DMS53 (cell line): ENCODE measurements around the gene HBE1.
"Not testable (repeated sequence)": the region's sequence is repeated elsewhere in the genome, so short reads cannot be mapped to it uniquely, and the experiment has no call there.

Experiments used
- DNase-seq: peaks from one replicate; lab custom pipeline; 2025; lab: John Stamatoyannopoulos, UW

HBE1 gene

DNA sequence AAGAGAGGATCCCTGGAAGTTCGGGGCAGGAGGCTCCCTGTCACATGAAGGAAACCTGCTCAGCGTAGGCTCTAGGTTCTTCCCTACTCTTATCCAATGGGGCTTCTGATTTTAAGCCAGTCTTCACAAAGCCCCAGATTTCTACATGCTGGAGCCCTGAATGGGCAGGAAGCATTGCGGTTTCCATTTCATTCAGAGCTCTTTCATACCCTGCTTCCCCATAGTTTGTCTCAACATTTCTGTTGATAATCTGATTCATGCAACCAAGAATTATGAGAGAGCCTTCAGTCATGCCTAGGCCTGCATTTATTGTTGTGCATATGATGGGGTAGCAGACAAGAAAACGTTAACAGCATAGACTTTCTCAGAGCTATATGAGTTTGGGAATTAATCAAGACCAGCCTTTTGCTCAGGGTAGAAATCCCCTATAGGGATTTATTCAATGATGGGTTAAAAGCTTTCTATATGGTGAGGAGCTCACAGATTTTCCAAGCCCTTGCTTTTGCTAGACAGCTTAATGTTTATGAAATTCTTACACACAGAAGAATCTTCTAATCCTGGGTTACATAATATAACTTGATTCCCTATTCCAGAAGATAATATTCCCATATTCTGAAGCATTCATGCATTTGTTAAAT lies 16.1 kb upstream of the HBE1 start:
- DNase-seq: no peak

DNA sequence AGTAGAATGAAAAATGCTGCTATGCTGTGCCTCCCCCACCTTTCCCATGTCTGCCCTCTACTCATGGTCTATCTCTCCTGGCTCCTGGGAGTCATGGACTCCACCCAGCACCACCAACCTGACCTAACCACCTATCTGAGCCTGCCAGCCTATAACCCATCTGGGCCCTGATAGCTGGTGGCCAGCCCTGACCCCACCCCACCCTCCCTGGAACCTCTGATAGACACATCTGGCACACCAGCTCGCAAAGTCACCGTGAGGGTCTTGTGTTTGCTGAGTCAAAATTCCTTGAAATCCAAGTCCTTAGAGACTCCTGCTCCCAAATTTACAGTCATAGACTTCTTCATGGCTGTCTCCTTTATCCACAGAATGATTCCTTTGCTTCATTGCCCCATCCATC lies 14.9 kb upstream of the HBE1 start:
- DNase-seq: no peak

DNA sequence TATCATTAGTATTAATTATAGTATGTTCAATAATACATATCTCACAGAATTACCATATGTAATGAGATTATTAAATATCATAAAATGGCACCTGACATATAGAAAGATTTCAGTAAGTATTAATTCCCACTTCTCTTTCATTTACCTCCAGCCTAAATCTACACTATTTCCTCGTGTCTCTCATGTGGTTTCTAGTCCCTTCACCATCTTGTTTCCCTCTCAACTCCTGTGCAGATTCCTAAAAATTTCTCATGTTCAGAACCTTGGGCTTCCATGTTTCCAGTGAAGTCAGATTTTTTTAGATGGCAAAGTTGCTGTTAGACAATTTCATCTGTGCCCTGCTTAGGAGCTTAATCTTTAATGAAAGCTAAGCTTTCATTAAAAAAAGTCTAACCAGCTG lies 14.1 kb upstream of the HBE1 start:
- no peak for DNase-seq

DNA sequence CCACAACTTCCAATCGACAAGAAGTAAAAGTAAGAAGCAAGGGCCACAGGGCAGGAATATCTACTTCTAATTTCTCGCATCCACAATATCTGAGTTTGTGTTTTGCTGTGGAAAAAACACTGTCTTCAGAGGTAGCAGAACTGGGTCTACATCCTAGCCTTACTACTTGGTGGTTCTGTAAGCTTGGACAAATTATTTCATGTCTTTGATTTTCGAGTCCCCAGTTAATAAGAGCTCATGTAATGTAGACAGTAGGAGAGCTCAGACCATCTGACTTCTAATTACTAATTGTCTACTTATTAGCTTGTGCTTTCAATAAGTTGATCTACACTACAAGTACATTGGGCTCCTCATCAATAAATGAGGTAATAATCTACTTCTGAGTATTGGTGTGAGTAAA lies 13.3 kb upstream of the HBE1 start:
- DNase-seq: no peak

DNA sequence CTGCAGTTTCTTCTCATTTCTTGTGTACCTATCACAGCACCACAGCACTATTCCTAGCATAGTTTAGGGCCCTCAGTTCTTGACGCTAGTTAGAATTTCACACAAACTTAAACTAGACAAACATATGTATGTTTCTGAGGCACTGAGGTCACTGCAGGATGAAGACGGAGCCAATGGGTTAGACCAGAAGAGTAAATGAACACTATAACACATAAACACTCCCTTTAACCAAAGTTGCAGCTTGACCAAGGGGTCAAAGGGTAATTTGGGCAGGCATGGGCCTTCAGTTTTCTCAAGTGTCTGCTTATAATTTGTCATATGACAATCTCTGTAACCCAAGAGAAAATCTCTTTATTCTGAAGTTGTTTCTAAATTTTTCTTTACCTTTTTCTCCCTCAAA lies 12.9 kb upstream of the HBE1 start:
- DNase-seq: no peak

DNA sequence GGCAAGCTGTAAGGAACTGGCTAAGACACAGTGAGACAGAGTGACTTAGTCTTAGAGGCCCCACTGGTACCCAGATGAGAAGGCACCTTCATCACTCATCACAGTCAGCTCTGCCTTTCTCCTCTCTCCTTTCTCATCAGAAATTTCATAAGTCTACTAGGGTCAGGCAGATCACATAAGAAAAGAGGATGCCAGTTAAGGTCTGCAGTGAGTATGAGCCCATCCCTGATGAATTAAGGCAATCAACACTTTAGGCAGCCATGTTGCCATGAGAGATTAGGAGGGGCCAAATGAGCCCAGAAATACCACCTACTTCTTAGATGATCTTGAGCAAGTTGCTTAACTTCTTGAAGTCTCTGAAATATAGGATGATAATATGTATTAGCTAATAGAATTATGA lies 11.9 kb upstream of the HBE1 start:
- no peak for DNase-seq

DNA sequence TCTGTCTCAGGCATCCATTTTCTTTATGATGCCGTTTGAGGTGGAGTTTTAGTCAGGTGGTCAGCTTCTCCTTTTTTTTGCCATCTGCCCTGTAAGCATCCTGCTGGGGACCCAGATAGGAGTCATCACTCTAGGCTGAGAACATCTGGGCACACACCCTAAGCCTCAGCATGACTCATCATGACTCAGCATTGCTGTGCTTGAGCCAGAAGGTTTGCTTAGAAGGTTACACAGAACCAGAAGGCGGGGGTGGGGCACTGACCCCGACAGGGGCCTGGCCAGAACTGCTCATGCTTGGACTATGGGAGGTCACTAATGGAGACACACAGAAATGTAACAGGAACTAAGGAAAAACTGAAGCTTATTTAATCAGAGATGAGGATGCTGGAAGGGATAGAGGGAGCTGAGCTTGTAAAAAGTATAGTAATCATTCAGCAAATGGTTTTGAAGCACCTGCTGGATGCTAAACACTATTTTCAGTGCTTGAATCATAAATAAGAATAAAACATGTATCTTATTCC lies 10.9 kb upstream of the HBE1 start:
- DNase-seq: peak; percentile 98

DNA sequence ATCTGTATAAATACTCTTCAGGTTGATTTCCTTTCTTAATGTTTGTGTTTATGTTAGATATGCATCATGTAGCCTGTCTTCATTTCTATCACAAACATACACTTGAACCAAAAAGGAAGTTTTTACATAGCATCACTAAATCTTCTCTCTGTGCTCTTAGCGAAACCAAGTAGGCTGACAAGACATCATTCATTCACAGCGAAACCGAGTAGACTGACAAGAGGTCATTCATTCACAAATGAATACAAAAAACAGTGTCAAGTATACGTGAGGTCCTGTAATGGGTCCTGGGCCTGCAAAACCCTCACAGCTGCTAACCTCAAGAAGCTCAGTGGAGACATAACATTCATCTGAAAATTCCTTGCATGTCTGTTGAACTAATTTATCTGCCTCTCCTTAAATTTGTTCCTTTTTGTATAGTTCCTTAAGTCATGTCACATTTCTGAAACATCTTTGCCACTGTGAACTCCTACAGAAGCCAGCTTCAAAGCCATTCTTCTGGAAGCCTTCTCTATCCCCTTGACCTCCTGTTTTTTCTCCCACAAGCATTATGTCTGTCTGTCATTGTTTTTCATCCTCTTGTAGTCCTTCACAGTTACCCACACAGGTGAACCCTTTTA lies 9.8 kb upstream of the HBE1 start:
- DNase-seq: no peak

DNA sequence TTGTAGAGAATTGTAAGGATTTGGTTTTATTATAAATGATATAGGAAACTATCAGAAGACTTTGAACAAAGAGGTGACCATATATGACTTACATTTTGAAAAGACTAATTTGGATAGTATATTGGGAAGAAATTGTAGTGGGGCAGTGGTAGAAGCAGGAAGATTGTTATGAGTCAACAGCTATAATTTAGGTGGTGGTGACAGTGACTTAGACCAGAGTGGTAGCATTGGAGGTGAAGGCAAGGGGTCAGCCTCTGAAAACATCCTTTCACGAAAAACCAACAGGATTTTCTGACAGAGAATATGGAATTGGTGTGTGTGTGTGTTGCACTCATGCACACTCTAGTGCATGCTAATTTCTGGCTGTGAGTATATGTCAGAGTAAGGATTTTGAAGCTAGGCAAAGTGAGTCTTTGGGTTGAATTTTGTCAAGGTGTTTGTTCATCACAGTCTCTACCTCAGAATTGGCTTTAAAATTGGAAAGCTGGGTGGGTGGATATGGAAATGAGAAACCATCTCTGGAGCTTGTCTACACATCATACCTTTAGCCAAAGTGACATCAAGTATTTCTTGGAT lies 8.2 kb upstream of the HBE1 start:
- DNase-seq: no peak

DNA sequence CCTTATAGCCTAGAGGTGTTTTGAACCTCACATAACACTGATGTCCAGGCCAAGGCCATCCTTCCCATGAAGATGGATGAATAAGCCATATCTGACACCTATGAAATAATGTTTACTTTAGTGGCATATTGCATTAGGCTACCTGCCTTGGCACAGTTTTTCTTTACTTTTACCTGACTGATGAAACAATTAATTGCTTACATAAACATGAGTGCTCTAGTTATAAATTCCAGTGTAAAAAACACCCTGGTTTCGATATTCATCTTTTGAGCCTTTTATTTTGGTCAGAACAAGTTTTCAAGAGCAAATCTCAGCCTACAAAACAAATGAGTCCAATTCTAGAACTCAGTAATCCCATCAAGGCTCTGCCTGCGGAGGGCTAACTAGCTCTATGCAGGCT lies 7.0 kb upstream of the HBE1 start:
- DNase-seq: no peak

DNA sequence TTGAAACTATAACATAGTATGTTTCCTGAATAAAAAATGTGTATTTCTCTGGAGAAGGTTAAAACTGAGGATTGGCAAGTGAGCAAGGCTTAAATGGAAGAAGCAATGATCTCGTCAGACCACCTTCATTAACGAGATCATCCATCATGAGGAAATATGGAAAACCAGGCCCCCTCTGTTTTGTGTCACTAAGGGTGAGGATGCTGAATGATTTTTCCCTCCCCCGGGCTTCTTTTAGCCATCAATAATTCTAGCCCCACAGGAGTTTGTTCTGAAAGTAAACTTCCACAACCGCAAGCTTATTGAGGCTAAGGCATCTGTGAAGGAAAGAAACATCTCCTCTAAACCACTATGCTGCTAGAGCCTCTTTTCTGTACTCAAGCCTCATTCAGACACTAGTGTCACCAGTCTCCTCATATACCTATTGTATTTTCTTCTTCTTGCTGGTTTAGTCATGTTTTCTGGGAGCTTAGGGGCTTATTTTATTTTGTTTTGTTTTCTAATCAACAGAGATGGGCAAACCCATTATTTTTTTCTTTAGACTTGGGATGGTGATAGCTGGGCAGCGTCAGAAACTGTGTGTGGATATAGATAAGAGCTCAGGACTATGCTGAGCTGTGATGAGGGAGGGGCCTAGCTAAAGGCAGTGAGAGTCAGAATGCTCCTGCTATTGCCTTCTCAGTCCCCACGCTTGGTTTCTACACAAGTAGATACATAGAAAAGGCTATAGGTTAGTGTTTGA lies 5.8 kb upstream of the HBE1 start:
- no peak for DNase-seq

DNA sequence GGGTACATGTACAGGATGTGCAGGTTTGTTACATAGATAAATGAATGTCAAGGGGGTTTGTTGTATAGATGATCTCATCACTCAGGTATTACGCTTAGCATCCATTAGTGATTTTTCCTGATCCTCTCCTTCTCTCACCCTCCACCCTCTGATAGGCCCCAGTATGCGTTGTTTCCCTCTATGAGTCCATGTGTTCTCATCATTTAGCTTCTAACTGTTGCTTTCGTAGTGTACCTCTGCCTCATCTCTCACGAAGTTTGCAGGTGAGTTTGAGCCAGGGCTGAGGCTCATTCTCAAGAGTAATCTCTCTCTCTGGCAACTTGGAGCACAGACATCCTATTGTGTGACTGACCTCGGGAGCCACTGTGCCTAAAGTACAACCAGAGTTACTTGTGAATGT lies 4.7 kb upstream of the HBE1 start:
- no peak for DNase-seq

DNA sequence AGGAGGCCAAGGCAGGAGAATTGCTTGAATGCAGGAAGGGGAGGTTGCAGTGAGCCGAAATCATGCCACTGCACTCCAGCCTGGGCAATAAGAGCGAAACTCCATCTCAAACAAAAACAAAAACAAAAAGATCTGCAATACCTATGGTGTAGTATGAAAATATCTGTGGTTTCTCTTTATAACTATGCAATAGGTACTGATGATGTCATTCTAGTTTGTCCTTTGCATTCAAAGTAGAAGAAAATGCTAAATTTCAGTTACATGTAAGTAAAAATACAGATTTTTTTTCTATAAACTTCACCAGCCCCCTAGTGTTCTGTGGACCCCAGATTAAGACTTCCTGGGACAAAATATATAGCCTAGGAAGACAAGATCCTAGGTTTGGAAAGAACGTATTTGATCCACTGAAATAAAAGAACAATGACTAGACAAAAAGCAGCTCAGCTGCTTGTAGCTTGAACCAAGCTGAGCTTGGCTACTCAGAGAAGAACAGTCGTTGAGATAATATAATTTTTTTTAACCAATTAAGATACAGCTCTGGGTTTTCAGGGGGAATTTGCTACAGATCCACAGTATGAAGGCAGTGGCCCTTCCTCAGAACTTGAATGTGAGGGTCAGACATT lies 2.8 kb upstream of the HBE1 start:
- no peak for DNase-seq

DNA sequence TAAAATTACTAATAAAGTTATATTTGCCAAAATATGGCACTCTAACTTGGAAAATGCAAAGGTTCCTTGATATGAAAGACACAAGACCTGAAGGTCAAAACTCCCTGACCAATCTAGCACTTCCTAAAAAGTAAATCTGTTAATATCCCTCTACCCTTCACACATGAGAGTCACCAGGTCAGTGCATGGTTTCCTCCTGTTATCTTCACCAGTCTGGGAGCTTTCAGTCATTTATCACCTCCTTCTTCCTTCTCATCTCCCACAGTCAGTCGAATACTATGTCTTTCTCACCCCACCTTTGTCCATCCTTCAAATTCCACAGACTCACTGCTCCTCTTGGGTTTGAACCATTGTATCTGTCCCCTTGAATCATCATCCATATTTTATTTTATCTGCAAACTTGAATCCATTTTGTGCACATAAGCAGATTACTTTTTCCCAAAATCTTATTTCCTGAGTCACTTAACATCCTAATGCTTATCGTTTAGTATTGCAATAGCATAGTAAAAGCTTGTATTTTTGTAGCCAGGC lies 2.6 kb downstream of the HBE1 start:
- DNase-seq: no peak

DNA sequence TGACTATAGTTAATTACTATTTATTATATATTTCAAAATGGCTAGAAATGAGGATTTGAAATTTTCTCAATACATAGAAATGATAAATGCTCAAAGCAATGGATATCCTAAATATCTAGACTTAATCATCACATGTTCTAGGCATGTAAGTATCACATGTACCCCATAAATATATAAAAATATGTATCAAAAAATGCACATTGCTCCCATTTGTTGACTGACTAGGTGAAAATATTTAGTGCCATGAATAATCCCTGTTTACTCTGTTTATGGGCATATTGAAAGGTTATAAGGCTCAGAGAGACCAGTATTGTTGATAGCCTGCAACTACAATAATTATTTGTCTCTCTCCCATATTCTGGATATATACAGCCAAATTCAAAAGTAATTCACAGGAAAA lies 3.1 kb downstream of the HBE1 start:
- no peak for DNase-seq

DNA sequence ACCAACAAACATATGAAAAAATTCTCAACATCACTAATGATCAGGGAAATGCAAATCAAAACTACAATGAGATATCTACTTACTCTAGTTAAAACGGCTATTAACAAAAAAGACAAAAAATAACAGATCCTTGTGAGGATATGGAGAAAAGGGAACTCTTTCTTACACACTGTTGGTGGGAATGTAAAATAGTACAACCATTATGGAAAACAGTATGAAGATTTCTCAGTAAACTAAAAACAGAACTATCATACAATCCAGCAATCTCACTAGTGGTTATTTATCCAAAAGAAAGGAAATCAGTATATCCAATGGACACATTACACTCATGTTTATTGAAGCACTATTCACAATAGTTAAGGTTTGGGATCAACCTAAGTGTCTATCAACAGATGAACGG lies 3.9 kb downstream of the HBE1 start:
- DNase-seq: no peak

DNA sequence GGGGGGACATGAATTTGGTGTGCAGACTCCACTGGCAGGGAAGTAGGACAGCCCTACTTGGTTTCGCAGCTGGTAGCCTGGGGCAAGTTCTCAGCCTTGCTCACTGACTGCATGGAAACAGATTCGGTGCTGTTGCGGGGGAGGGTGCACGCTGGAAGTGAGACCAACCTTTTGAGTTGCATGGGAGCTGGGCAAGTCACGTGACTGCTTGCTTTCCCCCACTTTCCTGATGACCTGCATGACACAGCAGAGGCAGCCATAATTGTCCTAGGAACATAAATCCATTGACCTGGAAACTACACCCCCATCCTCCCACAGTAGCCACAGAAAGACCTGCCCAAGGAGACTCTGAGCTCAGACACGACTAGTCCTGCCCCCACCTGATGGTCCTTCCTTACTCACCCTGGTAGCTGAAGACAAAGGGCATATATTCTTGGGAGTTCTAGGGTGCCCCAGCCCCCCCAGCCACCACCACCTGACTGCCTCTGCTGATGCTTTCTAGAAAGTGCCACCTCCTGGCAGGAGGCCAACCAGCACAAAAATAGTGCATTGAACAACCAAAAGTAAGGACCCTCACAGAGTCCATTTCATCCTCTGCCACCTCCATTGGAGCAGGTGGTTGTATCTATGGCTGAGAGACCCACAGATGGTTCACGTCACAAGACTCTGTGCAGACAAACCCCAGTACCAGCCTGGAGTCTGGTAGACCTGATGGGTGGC lies 11.0 kb downstream of the HBE1 start:
- no peak for DNase-seq

DNA sequence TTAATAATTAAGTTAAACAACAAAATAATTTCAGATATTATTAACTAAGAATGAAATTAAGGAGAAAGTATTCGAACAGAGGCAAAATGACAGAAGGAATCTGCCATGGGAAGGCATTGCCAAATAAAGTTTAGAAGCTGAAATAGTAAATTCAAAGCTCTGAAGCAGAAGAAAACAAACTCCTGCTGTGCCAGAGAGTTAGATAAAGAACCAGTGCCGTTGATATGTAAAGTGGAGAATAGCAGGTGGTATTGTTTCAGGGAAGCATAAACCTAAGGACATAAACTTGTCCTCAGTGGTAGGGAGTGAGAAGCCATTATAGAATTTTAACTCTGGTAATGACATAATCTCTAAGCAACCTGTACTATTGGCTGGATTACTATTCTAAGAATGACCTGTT lies 12.4 kb downstream of the HBE1 start:
- no peak for DNase-seq

DNA sequence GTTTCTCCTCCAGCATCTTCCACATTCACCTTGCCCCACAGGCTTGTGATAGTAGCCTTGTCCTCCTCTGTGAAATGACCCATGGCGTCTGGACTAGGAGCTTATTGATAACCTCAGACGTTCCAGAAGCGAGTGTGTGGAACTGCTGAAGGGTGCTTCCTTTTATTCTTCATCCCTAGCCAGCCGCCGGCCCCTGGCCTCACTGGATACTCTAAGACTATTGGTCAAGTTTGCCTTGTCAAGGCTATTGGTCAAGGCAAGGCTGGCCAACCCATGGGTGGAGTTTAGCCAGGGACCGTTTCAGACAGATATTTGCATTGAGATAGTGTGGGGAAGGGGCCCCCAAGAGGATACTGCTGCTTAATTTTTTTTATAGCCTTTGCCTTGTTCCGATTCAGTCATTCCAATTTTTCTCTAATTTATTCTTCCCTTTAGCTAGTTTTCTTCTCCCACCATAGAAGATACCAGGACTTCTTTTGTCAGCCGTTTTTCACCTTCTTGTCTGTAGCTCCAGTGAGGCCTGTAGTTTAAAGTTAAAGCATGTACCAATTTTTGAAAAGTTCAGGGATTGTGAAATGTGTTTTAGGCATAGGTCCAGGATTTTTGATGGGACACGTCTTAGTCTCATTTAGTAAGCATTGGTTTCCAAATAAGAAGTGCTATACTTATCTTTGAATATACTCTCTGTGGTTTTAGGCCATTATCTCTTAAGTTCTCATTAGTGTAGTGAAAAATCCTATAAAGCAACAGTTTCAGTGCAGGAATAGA lies 14.9 kb downstream of the HBE1 start, which contains the start of gene HBG2:
Gene HBG2, minus strand, starts transcription at position 136 of the 768 bp plus-strand sequence. Its CDS starts 53 bp downstream, at position 83.
- DNase-seq: not testable (repeated sequence)

DNA sequence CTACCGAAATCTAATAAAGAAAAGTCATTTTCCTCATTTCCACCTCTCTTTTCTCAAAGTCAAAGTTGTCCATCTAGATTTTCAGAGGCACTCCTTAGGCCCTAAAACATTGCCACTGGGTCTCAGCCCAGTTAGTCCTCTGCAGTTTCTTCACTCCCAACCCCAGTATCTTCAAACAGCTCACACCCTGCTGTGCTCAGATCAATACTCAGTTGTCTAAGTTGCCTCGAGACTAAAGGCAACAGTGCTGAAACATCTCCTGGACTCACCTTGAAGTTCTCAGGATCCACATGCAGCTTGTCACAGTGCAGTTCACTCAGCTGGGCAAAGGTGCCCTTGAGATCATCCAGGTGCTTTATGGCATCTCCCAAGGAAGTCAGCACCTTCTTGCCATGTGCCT lies 15.7 kb downstream of the HBE1 start:
- not testable (repeated sequence) for DNase-seq

DNA sequence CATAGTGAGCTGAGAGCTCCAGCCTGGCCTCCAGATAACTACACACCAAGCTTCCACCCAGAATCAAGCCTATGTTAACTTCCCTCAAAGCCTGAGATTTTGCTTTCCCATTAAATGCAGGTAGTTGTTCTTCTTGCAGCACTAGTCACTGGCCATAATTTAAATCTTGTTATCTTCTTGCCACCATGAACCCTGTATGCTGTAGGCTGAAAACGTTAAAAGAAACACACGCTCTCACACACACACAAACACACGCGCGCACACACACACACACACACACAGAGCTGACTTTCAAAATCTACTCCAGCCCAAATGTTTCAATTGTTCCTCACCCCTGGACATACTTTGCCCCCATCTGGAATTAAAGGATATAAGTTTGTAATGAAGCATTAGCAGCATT lies 16.3 kb downstream of the HBE1 start:
- DNase-seq: not testable (repeated sequence)
